HG03139 (cell line): ENCODE data around the gene KCTD7.
"Not testable (repeated sequence)": the region's sequence is repeated elsewhere in the genome, so short reads cannot be mapped to it uniquely, and the experiment has no call there.

Experiments
- ATAC-seq: cut with Tn5 transposase; IDR thresholded peaks from one replicate; pipeline ENCODE4 v1.9.1; 2021; ENCODE audit not compliant: unreplicated experiment

The KCTD7 gene

DNA sequence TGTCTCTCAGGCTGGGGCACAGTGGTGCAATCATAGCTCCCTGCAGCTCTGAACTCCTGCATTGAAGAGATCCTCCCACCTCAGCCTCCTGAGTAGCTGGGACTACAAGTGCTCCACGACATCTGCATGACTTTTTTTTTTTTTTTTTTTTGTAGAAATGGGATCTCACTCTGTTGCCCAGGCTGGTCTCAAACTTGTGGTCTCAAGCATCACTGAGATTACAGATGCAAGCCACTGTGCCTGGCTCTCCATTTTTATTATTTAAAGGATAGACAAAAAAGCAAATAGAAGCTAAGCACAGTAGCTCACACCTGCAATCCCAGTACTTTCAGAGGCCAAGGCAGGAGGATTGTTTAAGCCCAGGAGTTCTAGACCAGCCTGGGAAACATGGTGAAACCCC lies 13.0 kb upstream of the KCTD7 start:
- no peak for ATAC-seq

DNA sequence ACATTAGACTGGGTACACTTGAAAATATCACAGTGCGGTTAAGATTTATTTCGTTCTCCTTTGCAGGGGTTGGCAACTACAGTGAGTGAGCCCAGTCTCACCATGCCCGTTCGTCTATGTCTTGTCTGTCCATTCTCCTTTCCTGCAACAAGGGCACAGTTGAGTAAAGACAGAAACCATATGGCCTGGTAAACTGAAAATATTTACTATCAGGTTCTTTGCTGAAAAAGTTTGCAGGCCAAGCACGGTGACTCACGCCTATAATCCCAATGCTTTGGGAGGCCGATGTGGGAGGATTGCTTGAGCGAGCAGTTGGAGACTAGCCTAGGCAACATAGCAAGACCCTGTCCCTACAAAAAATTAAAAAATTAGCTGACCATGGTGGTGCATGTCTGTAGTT lies 11.4 kb upstream of the KCTD7 start:
- no peak for ATAC-seq

DNA sequence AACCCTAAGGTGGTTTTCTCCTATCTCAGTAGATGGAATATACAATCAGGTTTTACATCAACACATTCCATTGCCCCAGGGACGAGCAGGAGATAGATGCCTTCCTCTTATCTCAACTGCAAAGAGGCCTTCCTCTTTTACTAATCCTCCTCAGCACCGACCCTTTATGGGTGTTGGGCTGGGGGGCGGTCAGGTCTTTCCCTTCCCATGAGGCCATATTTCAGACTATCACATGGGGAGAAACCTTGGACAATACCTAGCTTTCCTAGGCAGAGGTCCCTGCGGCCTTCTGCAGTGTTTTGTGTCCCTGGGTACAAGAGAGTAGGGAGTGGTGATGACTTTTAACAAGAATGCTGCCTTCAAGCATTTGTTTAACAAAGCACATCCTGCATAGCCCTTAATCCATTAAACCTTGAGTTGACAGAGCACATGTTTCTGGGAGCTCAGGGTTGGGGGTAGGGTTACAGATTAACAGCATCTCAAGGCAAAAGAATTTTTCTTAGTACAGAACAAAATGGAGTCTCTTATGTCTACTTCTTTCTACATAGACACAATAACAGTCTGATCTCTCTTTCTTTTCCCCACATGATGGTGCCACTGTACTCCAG lies 9.2 kb upstream of the KCTD7 start:
- not testable (repeated sequence) for ATAC-seq

DNA sequence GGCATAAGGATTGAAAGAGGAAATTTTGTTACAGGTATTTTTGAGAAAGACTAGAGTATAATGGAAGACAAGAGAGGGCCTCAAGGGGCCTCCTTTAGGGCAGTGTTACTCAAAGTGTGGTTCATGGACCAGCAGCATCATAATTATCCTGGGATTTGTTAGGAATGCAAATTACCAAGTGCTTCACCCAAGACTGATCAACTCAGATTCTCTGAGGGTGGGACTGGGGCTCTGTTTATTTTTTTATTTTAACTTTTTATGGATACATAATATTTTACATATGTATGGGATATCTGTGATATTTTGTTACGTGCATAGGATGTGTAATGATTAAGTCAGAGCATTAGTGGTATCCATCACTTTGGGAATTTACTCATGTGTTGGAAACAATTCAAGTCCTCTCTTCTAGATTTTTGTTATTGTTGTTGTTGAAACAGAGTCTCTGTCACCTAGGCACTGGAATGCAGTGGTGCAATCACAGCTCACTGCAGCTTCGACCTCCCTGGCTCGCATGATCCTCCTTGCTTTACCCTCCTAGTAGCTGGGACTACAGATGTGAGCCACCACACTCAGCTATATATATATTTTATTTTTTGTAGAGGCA lies 2.2 kb upstream of the KCTD7 start:
- no peak for ATAC-seq

DNA sequence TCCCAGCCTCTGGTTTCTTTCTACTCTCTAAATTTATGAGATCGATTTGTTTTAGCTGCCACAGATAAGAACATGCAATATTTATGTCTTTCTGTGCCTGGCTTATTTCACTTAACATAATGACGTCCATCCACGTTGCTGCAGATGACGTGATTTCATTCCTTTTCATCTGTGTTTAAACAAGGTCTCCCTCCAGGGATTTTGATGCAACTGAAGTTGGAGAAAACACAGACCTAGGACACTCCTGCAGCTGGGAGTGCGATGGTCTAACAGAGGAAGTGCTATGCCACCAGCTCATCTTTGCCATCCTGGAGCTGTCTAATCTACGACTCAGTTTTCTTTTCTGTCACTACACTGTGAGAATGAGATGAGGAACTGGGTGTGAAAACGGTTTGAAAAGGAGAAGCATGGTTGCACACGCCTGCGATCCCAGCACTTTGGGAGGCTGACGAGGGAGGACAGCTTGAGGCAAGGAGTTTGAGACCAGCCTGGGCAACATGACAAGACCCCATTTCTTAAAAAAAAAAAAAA lies 1.5 kb upstream of the KCTD7 start:
- ATAC-seq = no peak

DNA sequence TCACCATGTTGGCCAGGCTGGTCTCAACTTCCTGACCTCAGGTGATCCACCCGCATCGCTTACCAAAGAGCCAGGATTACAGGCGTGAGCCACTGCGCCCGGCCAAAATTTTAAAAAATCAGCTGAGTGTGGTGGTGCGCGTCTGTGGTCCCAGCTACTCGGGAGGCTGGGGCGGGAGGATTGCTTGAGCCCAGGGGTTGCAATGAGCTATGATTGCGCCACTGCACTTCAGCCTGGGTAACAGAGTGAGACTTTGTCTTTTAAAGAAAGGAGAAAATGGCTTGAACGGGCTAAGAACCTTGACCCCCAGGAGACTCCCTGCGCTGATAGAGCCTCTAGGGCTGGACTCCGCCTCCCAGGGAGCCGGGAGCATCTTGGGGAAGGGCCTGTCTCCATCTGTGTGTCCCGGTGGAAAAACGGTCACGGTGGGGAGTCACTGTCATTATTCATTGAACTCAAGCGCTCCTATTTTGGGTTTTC lies 760 bp upstream of the KCTD7 start:
- ATAC-seq = no peak

DNA sequence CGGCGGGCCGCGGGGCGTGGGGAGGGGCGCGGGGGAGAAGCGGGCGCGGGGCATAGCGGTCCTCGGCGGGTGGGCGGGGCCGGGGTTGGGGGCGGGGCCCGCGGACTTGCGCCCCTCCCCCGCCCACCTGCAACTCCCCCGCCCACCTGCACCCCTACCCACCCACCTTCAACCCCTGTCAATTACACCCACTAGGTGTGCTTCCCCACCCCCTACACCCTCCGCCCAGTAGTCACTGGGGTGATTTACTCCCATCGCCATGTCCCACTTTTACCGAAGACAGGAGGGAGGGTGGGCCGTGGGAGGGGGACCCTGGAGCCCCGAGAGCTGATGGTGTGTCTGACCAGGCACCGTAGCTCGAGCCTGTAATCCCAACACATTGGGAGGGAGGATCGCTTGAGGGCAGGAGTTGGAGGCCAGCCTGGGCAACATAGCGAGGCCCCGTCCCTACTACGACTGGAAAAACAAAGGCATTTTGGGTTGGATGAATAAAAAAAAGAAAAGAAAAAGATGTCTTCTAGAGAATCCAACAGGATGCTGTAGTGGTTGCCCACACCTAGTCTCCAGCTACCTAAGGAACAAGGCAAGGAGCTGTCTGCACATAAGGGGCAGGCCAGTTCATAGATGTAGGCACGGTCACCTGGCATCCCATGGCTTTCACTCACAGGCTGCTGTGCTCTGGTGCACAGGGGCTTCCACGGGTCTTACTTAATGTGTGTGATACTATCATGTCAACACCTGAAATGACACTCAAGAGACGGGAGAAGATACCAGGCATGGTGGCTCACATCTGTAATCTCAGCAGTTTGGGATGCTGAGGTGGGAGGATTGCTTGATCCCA lies 761 bp downstream of the KCTD7 start:
- no peak for ATAC-seq

DNA sequence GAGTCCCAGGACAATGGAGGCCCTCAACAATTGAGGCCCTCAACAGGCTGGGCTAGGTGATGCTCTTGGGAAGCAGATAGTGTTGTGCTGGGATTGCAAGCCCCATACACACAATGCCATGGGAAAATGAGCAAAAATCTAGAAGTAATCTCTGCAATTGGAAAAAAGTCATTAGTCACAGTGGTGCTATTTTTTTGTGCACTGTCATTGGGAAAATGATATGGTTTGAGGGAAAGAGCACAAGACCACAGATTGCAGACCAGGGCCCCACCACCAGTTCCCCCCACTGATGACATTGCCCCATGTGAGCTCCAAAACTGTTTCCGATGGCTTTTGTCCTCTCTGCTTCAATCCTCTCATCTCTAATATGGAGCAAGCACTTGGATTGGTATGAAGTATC lies 1.9 kb downstream of the KCTD7 start:
- no peak for ATAC-seq

DNA sequence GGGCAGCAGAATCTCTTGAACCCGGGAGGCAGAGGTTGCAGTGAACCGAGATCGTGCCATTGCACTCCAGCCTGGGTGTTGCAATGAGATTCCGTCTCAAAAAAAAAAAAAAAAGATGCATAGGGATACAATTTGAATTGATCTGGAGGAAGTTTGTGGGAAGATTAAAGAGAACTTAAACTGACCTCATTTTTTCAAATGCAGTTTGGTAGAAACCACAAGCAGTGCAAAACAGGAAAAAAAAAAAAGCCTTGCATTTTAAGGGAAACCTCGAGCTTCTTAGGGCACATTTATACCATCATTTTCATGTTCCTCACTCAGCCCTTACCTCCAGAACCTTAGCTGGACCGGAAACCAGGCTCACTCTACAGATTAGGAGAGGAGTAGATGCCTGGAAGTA lies 2.8 kb downstream of the KCTD7 start:
- no peak for ATAC-seq

DNA sequence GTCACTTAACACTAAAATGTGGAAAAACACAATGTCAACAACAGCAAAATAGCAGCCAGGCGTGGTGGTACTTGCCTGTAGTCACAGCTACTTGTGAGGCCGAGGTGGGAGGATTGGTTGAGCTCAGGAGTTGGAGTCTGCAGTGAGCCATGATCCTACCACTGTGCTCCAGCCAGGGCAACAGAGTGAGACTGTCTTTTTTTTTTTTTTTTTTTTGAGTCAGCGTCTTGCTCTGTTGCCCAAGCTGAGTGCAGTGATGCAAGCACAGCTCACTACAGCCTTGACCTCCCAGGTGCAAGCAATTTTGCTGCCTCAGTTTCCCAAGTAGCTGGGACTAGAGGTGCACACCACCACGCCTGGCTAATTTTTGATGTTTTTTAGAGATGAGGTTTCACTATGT lies 6.1 kb downstream of the KCTD7 start:
- no peak for ATAC-seq

DNA sequence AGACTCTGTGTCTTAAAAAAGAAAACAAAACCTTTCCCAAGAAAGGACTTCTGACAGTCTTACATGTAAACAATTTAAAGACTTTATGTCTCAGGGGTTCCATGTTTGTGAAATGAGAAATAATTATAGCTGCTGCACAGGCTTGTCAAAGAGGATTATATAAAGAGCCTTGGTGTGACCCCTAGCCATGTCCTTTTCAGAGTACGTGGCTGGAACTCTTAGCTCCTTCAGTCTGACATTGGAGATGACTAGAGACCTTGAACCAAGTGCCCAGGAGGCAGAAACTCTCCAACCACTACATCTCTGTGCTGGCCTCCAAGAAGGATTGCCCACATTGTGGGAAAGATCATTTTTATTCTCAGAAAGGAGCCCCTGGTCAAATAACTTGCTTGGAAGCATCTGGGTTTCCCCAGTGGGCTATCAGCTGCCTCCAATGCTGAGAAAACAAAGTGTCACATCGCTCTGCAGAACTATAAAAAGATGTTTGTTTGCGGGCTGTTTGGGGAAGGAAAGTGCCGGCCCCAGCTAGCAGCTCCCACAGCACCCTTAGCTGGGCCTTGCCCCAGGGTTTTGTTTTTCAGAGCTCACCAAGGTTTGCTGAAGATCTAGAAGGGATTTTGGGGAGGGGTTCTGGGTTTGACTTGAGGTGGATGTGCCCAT lies 6.8 kb downstream of the KCTD7 start:
- not testable (repeated sequence) for ATAC-seq

DNA sequence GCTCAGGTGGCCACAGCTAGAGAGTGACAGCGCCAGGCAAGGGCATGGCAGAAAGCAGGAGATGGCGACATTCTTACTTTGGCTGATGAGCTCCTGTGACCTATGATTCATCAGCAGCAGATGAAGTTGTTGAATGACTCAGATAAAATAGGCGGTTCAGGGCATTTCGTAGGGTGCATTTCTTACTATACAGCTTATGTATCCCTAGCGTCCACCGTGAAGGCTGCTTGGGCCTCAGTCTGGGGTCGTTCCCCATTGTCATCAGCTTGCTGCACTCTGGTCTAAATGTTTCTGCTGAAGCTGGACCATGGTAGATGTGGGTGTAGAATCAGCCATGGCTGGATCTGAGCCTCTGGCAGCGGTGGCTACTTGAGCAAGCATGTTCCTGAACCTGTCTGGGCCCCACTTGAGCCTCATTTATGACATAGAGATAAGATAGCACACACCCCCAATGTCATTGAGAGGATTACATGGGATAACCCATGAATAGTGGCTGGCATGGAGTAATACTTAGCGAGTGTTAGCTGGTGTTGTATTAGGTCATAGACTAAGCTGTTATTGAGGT lies 7.4 kb downstream of the KCTD7 start:
- not testable (repeated sequence) for ATAC-seq

DNA sequence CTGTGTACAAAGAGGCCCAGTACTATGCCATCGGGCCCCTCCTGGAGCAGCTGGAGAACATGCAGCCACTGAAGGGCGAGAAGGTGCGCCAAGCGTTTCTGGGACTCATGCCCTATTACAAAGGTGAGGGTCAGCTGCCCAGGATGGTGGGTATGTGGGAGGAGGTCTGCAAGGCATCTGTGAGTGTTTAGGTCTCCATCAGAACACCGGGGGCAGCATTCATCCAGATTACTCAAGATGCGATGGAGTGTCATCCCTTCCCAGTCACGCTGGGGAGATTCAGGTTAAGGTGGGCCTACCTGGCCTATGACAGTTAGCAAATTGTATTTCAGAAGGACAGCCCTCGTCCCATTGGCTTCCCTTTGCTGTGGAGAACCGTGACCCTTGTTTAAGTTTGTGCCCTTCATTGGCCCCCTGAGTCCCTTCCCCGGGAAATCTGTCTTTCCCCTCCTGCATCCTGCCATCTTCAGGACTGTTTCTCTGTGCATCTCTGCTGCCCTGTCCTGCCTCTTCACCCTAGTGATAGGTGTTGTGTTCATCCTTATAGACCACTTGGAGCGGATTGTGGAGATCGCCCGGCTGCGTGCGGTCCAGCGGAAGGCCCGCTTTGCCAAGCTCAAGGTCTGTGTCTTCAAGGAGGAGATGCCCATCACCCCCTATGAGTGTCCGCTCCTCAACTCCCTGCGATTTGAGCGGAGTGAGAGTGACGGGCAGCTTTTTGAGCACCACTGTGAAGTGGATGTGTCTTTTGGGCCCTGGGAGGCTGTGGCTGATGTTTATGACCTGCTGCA lies 9.8 kb downstream of the KCTD7 start:
- ATAC-seq = no peak

DNA sequence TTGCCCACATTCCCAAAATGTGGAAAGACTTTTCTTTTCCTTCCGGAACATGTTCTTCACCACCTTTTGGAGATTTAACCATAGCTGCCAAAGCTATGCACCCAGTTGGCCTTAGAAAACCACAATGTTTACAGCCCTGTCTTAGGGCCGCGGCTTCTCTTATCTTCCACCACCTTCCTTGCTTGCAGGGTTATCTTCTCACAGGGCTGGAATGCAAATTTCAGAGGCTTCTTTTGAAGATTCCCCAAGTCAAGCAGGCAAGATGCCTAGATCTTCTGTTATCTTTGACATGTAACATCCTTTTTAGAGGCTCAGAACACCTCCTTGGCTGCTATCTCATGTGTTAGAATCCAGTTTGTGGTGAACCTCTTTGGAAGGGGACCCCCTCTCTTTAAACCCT lies 11.1 kb downstream of the KCTD7 start:
- no peak for ATAC-seq

DNA sequence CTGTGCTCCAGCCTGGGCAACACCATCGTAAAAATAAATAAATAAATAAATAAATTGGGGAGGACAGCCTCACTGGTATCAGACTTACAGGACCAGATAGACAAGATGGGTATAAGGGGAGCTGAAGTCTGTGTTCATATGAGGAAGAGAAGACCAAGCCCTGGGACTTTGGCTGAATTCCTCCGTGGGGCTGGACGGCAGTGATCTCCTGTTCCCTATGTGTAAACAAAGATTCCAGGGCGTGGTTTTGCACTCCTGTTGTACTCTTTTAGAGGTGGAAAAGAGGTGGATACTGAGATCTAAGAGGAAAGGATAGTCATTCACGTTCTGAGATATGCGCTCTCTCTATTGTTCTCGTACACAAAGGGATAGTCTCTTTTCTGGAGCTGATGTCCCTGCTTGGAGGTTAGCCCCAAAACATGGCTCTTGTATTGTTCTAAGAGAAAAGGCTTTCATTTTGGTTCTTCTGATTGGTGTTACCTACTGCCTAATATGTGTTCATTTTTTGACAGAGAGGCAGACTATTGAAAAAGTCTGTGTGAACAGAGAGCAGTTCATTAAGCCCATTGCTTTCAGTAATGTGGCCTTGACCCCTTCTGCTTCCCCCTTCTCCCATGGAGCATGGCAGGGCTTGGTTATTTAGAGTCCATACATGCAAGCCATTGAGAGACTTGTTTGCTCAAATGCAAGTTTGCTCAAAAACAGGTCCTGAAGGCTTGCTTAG lies 12.3 kb downstream of the KCTD7 start:
- no peak for ATAC-seq

DNA sequence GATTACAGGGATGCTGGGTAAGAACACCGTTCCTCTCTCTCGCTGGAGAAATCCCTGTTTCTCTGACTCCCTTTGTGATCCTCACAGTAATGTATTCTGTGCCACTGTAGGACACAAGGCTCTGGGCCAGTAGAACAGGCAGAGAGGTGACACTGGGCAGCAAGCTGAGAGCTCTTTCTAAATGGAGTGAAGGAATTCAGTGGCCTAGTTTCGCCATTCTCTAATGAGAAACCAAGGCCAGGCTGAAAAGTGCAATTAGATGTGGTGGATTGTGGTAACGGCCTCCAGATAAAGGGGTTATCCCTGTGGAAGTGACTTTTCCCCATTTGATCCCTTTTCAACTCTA lies 12.8 kb downstream of the KCTD7 start:
- ATAC-seq = no peak

DNA sequence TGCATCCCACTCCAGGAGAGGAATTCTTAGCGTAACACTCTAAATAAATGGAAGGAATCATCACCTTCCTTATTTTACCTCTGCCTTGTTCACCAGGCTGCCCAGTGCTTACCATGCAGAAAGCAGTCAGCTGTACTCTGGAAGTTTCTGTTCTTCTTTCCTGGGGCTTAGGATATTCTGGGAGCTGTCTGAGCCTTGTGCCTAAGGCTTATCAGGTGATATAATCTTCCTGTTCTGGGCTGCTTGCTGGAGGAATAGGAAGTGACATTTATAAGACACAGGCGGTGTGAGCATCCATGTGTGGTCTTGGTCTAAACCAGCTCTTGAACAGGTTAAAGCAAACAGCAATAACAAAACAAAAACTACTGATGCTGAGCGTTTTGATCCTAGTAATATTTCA lies 13.5 kb downstream of the KCTD7 start:
- ATAC-seq = no peak

DNA sequence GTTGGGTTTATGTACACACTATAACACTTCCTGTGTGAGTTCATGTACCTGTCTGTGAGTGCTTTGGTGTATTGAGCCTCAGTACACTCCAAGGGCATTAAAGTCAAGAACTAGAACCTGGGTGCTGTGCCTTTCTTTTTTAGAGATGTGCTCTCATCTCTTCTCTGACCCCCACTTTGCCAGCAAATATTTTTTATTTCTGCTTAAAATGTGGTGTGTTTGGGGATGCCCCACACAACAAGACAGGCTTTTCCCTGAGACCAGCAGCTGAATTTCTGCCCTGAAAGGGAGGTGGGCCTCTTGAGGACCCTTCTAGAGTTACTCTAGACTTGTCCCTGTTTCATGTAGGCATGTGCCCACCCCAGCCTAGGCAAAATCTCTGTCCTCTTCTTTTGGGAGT lies 14.3 kb downstream of the KCTD7 start:
- ATAC-seq = no peak

DNA sequence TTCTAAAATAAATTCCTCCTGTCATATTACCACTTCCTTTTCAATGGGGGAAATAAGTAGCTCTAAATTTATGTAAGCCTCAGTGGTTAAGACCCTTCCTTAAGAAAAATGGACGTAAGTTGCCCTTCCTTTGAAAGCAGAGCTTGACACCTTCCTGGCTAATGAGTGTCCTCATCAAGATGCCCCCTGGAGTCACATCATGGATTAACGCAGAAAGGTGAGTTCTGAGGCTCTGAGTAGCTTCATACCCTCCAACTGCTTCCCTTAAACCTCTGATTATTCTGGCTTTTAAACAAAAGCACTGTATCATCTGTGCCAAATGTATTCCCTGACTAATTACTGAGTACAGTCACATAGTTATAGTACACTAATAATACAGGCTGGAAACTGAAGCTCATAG lies 14.7 kb downstream of the KCTD7 start:
- ATAC-seq = no peak

DNA sequence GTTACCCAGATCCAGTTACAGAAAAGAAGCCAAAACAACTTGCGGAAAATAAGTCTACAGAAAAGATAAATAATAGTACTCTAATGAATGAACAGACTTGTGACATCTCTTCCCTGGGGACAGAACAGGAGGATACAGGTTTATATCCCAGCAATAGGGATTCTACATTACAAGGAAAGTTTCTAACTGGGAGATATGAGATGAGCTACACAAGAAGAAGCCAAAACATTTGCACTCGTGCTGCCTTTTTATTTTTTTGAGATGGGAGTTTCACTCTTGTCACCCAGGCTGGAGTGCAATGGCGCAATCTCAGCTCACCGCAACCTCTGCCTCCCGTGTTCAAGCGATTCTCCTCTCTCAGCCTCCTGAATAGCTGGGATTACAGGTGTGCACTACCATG lies 22.3 kb downstream of the KCTD7 start:
- not testable (repeated sequence) for ATAC-seq
